A673 (cell line): Measurements from ENCODE around the gene EPHA6.

Experiments used
- EZH2 ChIP-seq: fragments of 200-600 bp; sonication (generic); IDR thresholded peaks from 2 replicates; pipeline ENCODE4 v1.6.1; 2017; ENCODE audit warnings: borderline replicate concordance, low read depth, mild to moderate bottlenecking, mixed read lengths, antibody characterized with exemption, low read length; ENCODE audit not compliant: poor library complexity, severe bottlenecking
- TF ChIP-seq, protein P1 (sequence below): fragments of 300-800, 200-600 bp; sonication (generic); conservative IDR thresholded peaks from 2 replicates; pipeline ENCODE4 v1.5.1; 2017; ENCODE audit warnings: low read depth, mild to moderate bottlenecking, antibody characterized with exemption, low read length, moderate library complexity, mixed read lengths

GRCh38 chr3:97148931-97149330 lies 334.5 kb downstream of the EPHA6 start:
- TF ChIP-seq, protein P1, sequence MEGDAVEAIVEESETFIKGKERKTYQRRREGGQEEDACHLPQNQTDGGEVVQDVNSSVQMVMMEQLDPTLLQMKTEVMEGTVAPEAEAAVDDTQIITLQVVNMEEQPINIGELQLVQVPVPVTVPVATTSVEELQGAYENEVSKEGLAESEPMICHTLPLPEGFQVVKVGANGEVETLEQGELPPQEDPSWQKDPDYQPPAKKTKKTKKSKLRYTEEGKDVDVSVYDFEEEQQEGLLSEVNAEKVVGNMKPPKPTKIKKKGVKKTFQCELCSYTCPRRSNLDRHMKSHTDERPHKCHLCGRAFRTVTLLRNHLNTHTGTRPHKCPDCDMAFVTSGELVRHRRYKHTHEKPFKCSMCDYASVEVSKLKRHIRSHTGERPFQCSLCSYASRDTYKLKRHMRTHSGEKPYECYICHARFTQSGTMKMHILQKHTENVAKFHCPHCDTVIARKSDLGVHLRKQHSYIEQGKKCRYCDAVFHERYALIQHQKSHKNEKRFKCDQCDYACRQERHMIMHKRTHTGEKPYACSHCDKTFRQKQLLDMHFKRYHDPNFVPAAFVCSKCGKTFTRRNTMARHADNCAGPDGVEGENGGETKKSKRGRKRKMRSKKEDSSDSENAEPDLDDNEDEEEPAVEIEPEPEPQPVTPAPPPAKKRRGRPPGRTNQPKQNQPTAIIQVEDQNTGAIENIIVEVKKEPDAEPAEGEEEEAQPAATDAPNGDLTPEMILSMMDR = no peak
- TF ChIP-seq EZH2 = no peak
